CD4-positive, alpha-beta T cell treated with Interferon alpha-2 for 1 hour (primary cell): Measurements from ENCODE around the gene ACBD6.
A peak's percentile ranks its signal among the peaks of the same experiment; 100 is the strongest.
"Not testable (repeated sequence)": the region's sequence is repeated elsewhere in the genome, so short reads cannot be mapped to it uniquely, and the experiment has no call there.

Experiments
- DNase-seq, 2 donors: peaks; one replicate each; pipeline ENCODE4 v3.0.0-alpha.2; 2020 to 2022

ACBD6 gene

GRCh38 chr1:180486092-180486491, 16.3 kb downstream of the ACBD6 start:
- no peak for DNase-seq

DNA sequence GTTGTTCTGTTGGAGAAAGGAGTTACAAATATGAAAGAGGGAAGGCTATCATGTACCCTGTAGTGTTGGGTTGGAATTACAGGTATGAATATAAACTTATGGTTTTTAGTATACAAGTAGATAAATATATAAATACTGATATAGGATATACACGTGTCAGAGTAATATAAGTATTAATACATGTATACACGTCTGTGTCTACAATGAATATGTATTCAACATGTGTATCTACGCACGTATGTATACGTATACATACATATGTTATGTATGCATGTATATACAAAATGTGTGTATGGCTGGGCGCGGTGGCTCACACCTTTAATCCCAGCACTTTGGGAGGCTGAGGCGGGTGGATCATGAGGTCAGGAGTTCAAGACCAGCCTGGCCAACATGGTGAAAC, 17.9 kb downstream of the ACBD6 start:
- DNase-seq: no peak

GRCh38 chr1:180482425-180483275, 19.7 kb downstream of the ACBD6 start:
- peak in 1 of 2 donors; percentile 53 for DNase-seq

DNA sequence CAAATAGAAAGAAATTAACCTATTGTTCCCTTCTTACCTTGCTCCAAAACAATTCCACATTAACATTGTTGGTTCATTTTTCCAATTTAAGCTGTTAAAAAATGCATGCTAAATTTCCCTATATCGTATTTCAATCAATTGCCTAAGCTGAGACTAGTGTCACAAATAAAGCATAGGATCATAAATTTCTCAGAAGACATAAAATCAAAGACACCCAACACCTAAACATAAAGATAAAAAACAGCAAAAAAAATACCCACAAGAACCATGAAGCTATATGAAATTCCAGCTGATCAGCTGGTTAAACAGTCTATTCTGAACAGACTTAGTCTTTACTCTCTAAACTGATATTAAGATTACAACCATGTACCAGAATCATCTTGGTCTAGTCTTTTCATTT, 32.3 kb downstream of the ACBD6 start:
- no peak for DNase-seq

- no peak for DNase-seq
Observed at GRCh38 chr1:180468311-180468710, 34.1 kb downstream of the ACBD6 start.

- DNase-seq: no peak
Observed at GRCh38 chr1:180462102-180462501, 40.3 kb downstream of the ACBD6 start.

DNA sequence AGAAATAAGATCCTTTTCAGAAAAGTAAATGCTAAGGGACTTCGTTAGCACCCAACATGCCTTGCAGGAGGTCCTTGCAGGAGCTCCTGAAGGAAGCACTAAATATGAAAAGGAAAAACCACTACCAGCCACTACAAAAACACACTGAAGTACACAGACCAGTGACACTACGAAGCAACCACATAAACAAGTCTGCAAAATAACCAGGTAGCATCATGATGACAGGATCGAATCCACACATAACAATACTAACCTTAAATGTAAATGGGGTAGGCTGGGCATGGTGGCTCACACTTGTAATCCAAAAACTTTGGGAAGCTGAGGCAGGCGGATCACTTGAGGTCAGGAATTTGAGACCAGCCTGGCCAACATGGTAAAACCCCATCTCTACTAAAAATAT, 40.7 kb downstream of the ACBD6 start:
- not testable (repeated sequence) for DNase-seq

- no peak for DNase-seq
Observed at GRCh38 chr1:180458807-180459206, 43.6 kb downstream of the ACBD6 start.

- no peak for DNase-seq
Observed at GRCh38 chr1:180456191-180456590, 46.2 kb downstream of the ACBD6 start.

GRCh38 chr1:180451504-180451903, 50.9 kb downstream of the ACBD6 start:
- DNase-seq: no peak

GRCh38 chr1:180444522-180444921, 57.9 kb downstream of the ACBD6 start:
- no peak for DNase-seq

- DNase-seq: no peak
Observed at GRCh38 chr1:180440335-180440734, 62.0 kb downstream of the ACBD6 start.

- no peak for DNase-seq
Observed at GRCh38 chr1:180435566-180435965, 66.8 kb downstream of the ACBD6 start.

DNA sequence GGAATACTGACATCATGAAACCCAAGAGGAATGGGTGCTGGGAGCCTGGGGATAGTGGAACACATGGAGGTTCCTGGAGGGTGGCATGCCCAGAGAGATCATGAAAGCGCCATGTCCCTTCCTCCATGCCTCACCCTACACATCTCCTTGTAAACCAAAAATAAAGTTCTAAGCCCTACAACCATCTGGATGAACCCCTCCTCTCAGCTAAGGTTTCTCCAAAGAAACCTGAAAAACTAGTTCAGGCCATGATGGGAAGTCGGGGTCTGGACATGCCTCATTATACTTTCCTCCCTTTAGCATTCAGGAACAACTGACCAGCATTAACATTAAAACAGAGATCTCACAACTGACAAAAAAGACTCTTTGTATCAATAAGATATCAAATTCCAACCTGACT, 68.5 kb downstream of the ACBD6 start:
- DNase-seq: no peak

DNA sequence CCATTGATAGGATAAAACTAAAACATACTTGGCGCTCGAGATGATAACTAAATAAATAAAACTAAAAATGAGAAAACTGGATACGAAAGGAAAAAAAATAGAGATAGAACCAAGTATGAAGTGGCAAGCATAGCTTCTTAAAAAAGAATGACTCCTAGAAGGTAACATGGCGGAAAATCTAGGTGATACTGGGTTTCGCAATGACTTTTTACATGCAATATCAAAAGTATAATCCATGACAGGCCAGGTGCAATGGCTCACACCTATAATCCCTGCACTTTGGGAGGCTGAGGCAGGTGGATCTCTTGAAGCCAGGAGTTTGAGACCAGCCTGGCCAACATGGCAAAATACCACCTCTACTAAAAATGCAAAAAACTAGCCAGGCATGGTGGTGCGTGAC, 70.7 kb downstream of the ACBD6 start:
- no peak for DNase-seq

GRCh38 chr1:180428782-180429695, 73.3 kb downstream of the ACBD6 start:
- DNase-seq: no peak

GRCh38 chr1:180425952-180426351, 76.4 kb downstream of the ACBD6 start:
- DNase-seq: no peak

- DNase-seq: no peak
Observed at GRCh38 chr1:180424848-180425457, 77.4 kb downstream of the ACBD6 start.

GRCh38 chr1:180421614-180422013, 80.8 kb downstream of the ACBD6 start:
- DNase-seq: no peak

- DNase-seq: not testable (repeated sequence)
Observed at GRCh38 chr1:180421145-180421544, 81.2 kb downstream of the ACBD6 start.

GRCh38 chr1:180415985-180416633, 86.3 kb downstream of the ACBD6 start:
- DNase-seq: peak in 1 of 2 donors; percentile 30

GRCh38 chr1:180415236-180415848, 87.0 kb downstream of the ACBD6 start:
- no peak for DNase-seq
